Left ventricle myocardium inferior (tissue), 1 donor: Measurements from ENCODE around the gene CCDC183. TPM values are rescaled to one million over a fixed set of nuclear protein-coding genes. Genes with fewer than 3 reads are reported as not detected.
"Not testable (repeated sequence)": the region's sequence is repeated elsewhere in the genome, so short reads cannot be mapped to it uniquely, and the experiment has no call there.

ENCODE experiments used
- DNase-seq: peaks from one replicate; pipeline ENCODE4 v3.0.0-alpha.2; 2020
- H3K27ac ChIP-seq: fragments of 200-600 bp; replicated peaks from 2 replicates; pipeline ENCODE4 v1.8.0; 2021
- H3K27me3 ChIP-seq: fragments of 200-600 bp; 2 replicates; pipeline ENCODE4 v1.8.0; 2021; ENCODE audit warnings: low read depth
- H3K36me3 ChIP-seq: fragments of 200-600 bp; 2 replicates; pipeline ENCODE4 v1.8.0; 2021
- H3K4me1 ChIP-seq: fragments of 200-600 bp; 2 replicates; pipeline ENCODE4 v1.8.0; 2021
- H3K4me3 ChIP-seq: fragments of 200-600 bp; 2 replicates; pipeline ENCODE4 v1.8.0; 2021; ENCODE audit warnings: mild to moderate bottlenecking, moderate library complexity
- H3K9me3 ChIP-seq: fragments of 200-600 bp; replicated peaks from 2 replicates; pipeline ENCODE4 v1.8.0; 2021
- intact Hi-C: fragments of 100-400 bp; cut with micrococcal nuclease; formaldehyde crosslinking; loops from one replicate; pipeline ENCODE4 v1.11.0; 2022
- total RNA-seq: library from RNA; stranded (reverse); fragmentation: NEBNext Ultra II Directional; extraction: Animal tissue kit (Norgen Biotek cat#: 25700); gene quantifications from one replicate; pipeline ENCODE4 v1.2.1, GENCODE V29; 2021
- TF ChIP-seq, protein P1 (sequence below): fragments of 200-600 bp; IDR thresholded peaks from 2 replicates; pipeline ENCODE4 v1.8.0; 2021; ENCODE audit warnings: antibody characterized with exemption, mild to moderate bottlenecking, borderline replicate concordance
- donor health status: DM: no; HTN: yes; CAD: no; lungs with severe emphysema.

Gene CCDC183
- total RNA-seq, 1 donor from 2014 or later, result 2.1 TPM

DNA sequence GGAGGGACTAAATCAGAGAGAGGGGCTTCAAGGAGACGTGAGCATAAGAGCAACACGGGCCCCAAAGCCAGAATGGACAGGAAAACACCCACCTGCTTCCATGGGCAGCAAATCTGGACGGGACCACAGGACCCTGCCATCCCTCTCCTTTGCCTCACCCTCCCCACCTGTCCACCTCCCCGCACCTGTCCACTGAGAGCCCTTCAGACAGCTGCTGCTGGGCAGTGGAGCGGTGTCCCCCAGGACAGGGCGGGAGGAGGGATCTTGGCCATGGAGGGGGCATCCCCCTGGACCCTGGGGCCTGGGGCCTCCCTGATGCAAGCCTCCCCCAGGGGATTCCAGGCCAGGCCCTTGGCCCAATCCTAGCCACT is 2.6 kb downstream of the CCDC183 start:
- H3K27ac ChIP-seq, result peak overlapping the region; percentile 99

DNA sequence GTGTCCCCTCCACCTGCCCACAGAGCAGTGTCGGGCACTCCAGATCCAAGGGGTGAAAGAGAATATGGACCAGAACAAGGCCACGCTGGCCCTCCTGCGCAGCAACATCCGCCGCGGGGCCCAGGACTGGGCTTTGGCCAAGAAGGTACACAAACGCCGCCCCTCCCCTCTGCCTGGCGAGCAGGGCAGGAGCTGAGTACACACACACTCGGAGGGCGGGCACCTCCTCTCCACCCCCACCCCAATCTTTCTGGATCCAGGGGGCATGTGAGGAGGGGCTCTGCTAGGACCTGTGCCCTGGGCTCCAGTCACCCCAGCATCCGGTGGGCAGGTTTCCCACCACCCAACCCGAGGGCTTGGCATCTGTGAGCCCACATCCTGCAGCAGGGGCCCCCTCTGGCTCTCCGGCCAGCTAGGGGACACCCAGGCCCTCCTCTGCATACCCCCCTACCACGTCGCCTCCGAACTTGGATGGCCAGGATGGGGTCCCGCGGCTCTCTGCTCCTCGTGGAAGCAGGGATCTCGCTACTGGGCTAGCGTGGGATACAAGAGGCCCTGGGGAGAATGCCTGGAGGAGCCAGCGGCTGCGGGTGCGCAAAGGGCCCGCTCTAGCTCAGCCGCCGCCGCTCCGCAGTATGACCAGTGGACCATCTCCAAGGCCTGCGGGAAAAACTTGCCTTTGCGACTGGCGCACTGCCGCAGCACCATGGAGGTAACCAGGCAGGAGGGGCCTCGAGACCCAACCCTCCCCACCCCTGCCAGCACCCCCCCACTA is 3.1 kb downstream of the CCDC183 start:
- H3K27me3 ChIP-seq, result peaks cover 50% of the 10 kb centered on the region
- TF ChIP-seq, protein P1, sequence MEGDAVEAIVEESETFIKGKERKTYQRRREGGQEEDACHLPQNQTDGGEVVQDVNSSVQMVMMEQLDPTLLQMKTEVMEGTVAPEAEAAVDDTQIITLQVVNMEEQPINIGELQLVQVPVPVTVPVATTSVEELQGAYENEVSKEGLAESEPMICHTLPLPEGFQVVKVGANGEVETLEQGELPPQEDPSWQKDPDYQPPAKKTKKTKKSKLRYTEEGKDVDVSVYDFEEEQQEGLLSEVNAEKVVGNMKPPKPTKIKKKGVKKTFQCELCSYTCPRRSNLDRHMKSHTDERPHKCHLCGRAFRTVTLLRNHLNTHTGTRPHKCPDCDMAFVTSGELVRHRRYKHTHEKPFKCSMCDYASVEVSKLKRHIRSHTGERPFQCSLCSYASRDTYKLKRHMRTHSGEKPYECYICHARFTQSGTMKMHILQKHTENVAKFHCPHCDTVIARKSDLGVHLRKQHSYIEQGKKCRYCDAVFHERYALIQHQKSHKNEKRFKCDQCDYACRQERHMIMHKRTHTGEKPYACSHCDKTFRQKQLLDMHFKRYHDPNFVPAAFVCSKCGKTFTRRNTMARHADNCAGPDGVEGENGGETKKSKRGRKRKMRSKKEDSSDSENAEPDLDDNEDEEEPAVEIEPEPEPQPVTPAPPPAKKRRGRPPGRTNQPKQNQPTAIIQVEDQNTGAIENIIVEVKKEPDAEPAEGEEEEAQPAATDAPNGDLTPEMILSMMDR, result no peak
- no peaks in the 10 kb centered on the region for H3K36me3 ChIP-seq
- H3K27ac ChIP-seq, result peak overlapping the region; percentile 99
- no peaks in the 10 kb centered on the region for H3K9me3 ChIP-seq
- H3K4me3 ChIP-seq, result peak overlapping the region; percentile 66
- H3K4me1 ChIP-seq, result peaks cover 63% of the 10 kb centered on the region
- intact Hi-C loops, result no loop called here
- DNase-seq, result no peak

More for the DNA sequence above, 2.6 kb downstream of the CCDC183 start:
- intact Hi-C loops, result no loop called here
- H3K4me3 ChIP-seq, result peak overlapping the region; percentile 66
- H3K9me3 ChIP-seq, result no peaks in the 10 kb centered on the region
- DNase-seq, result no peak
- TF ChIP-seq, protein P1, result no peak
- H3K4me1 ChIP-seq, result peaks cover 68% of the 10 kb centered on the region
- no peaks in the 10 kb centered on the region for H3K36me3 ChIP-seq
- peaks cover 50% of the 10 kb centered on the region for H3K27me3 ChIP-seq

DNA sequence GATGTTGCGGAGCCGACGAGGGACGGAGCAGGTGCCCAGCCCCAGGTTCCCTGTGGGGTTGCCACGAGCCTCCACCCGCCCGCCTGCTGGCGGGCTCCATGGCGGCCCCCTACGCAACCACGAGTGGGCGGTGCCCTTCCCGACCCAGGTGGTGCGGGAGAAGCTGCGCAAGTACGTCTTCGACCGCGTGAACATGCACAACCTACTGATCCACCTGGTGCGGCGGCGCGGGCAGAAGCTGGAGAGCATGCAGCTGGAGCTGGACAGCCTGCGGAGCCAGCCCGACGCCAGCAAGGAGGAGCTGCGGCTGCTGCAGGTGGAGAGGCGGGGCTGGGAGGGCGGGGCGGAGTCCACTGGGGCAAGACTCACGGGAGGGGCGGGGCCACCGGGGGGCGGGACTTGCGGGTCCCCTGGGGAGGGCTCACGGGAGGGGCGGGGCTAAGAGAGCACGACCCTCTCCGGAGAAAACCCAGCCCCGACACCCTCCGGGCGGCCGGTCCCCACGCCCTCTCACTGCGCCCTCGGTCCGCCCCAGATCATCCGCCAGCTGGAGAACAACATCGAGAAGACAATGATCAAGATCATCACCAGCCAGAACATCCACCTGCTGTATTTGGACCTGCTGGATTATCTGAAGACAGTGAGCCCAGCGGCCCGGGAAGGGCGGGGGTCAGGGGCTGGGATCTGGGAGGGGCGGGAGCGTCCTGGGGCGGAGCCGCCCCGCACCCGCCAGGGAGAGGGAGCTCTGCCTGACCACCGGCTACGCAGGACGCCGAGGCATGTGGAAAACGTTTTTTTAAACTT is 3.9 kb downstream of the CCDC183 start:
- TF ChIP-seq, protein P1, result no peak
- peak; percentile 85 for DNase-seq
- Histone ChIP-seq H3K36me3 (no peaks in the 10 kb centered on the region), H3K9me3 (no peaks in the 10 kb centered on the region), H3K4me3 (peak overlapping the region; percentile 66), H3K4me1 (peaks cover 55% of the 10 kb centered on the region), H3K27me3 (peaks cover 50% of the 10 kb centered on the region), H3K27ac (peak overlapping the region; percentile 99)
- intact Hi-C loops, result no loop called here

DNA sequence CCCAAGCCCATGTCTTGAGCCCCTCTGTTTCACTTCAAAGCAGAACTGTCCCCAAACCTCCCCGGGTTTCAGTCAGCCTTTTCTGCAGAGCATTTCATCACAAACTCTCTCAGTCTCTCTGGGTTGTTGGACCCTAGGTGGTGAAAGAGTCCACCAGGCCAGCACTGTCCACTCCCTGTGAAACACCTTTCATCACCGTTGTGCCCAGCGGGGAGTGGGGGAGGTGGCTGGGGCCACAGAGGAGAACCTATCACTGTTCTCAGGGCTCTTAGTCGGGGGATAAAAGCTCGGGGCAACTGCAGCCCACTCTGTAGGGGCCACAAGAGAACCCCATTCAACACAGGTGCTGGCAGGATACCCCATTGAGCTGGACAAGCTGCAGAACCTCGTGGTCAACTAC is 6.2 kb downstream of the CCDC183 start:
- H3K36me3 ChIP-seq, result no peaks in the 10 kb centered on the region
- H3K27ac ChIP-seq, result no peak overlapping the region
- H3K4me1 ChIP-seq, result peaks cover 47% of the 10 kb centered on the region
- no peaks in the 10 kb centered on the region for H3K9me3 ChIP-seq
- TF ChIP-seq, protein P1, result no peak
- intact Hi-C loops, result no loop called here
- no peak for DNase-seq
- no peak overlapping the region for H3K4me3 ChIP-seq
- H3K27me3 ChIP-seq, result peaks cover 50% of the 10 kb centered on the region

DNA sequence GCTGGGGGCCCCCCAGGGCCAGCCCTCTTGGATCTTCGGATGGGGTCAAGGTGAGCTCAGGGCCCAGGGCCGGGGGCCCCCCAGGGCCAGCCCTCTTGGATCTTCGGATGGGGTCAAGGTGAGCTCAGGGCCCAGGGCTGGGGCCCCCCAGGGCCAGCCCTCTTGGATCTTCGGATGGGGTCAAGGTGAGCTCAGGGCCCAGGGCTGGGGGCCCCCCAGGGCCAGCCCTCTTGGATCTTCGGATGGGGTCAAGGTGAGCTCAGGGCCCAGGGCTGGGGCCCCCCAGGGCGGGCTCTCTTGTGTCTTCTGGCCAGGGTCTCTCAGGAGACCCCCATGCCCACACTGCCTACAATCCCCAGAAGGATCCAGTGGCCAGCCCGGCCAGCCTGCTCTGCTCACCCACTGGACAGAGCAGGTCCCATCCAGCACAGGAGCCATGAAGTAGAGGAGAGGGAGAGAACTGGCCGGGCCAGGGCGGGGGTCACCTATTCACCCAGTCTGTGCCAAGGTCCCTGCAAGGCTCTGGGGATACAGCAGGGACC is 6.9 kb downstream of the CCDC183 start:
- H3K4me1 ChIP-seq, result peaks cover 44% of the 10 kb centered on the region
- H3K36me3 ChIP-seq, H3K4me3 ChIP-seq, H3K9me3 ChIP-seq, H3K27ac ChIP-seq, DNase-seq, intact Hi-C loops: not testable (repeated sequence)
- peaks cover 43% of the 10 kb centered on the region for H3K27me3 ChIP-seq
